ENCODE data around the gene ALG6.
"Not testable (repeated sequence)": the region's sequence is repeated elsewhere in the genome, so short reads cannot be mapped to it uniquely, and the experiment has no call there.

Gene ALG6

GRCh38 chr1:63414691-63415365 lies 47.4 kb downstream of the ALG6 start:
- DNase-seq (ENCODE audit: low read depth in 2 of 2), result no peak

GRCh38 chr1:63418101-63418500 lies 50.7 kb downstream of the ALG6 start:
- DNase-seq (ENCODE audit: low read depth in 2 of 2), result no peak

DNA sequence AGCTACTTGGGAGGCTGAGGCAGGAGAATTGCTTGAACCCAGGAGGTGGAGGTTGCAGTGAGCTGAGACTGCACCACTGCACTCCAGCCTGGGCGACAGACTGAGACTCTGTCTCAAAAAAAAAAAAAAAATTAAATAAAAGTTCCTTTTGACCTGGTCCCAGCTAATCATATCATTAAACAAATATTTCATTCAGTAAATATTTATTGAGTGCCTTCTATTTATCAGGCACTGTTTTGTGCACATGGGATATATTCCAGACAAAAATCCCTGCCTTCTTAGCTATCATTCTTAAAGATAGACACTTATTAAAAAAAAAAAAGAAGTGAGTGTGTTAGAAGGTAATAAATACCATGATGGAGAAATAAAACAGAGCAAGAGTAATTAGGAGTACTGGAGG lies 53.3 kb downstream of the ALG6 start:
- DNase-seq (ENCODE audit: low read depth in 2 of 2), result not testable (repeated sequence)

GRCh38 chr1:63423649-63424048 lies 56.2 kb downstream of the ALG6 start:
- no peak for DNase-seq (ENCODE audit: low read depth in 2 of 2)

DNA sequence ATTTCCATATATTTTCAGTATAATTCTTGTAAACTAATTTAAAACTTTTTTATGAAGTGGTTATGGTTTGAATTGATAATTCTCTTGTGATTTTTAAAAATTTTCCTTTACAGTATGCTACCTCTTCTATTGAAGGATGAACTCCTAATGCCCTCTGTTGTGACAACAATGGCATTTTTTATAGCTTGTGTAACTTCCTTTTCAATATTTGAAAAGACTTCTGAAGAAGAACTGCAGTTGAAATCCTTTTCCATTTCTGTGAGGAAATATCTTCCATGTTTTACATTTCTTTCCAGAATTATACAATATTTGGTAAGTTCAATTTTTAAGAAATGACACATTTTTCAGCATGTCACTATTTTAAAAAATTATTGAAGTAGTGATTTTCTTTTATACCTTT lies 61.4 kb downstream of the ALG6 start:
- no peak for DNase-seq (ENCODE audit: low read depth in 2 of 2)

DNA sequence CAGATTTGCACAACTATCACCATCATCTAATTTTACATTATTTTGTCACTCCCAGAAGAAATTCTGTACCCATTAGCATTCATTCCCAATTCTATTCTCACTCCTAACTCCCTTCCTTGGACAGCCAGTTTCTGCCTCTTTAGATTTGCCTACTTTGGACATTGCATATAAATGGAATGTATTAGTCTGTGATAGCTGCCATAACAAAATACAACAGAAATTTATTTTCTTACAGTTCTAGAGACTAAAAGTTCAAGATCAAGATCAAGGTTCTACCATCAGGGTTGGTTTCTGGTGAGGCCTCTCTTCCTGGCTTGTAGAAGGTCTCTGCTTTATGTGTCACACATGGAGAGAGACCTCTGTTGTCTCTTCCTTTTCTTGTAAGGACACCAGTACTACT lies 61.9 kb downstream of the ALG6 start:
- no peak for DNase-seq (ENCODE audit: low read depth in 2 of 2)

DNA sequence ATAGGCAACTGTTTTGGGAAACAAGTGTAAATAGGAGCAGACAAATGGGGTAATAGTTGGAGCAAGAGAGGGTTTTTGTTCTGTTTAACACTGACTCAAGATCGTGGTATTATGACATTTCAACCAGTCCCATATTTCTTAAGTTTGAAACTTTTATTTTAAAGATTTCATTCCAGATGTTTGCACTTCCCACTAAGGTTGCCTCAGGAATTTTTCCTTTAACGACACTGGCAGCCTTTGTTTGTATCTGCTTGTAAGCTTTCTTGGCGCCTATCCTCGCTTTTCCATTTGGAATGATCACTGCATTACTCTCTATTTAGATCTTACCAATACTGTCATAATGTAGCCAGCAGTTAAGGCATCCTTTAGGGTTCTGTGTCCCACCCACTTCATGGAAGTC lies 67.7 kb downstream of the ALG6 start:
- DNase-seq (ENCODE audit: low read depth in 2 of 2), result no peak

- no peak for DNase-seq (ENCODE audit: low read depth in 2 of 2)
These were observed 74.7 kb downstream of the ALG6 start for GRCh38 chr1:63442141-63442475.

- DNase-seq (ENCODE audit: low read depth in 2 of 2), result no peak
These were observed 81.4 kb downstream of the ALG6 start for GRCh38 chr1:63448731-63449246.

DNA sequence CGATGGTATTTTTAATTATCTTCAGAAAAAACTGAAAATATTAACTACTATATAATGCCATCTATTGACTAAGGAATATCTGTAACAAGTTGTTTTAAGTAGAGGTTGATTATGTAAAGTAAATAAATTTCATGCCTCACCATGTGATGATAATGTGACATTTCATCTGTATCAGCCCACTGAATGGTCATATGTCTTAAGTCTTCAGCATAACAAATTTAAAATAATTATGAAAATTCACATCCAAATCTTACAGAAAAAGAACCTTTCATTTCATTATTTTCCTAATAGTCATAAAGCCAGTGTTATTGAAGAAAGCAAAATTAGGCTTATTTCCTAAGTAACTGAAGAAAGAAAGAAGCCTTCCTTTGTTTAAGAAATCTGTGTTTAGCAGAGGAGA lies 83.0 kb downstream of the ALG6 start:
- no peak for DNase-seq (ENCODE audit: low read depth in 2 of 2)

DNA sequence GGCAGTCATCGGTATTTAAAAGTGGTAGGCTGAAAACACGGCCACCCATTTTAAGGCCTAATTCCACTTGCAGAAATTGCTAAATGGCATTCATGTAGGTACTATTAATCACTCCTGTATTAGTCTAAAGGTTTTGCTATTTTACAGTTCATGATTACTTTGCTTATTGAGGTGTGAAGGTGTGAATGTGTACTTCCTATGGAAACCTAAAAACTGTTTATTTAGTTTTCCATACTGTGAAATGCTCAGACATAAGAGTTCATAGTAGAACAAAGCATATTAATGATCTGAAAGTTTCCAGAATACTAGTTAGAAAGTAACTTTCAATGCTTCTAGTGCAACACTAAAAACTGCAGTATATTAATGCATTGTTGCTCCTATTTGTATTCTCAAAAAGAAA lies 85.8 kb downstream of the ALG6 start:
- DNase-seq (ENCODE audit: low read depth in 2 of 2), result no peak

- DNase-seq (ENCODE audit: low read depth in 2 of 2), result no peak
These were observed 86.8 kb downstream of the ALG6 start for GRCh38 chr1:63454269-63454668.

DNA sequence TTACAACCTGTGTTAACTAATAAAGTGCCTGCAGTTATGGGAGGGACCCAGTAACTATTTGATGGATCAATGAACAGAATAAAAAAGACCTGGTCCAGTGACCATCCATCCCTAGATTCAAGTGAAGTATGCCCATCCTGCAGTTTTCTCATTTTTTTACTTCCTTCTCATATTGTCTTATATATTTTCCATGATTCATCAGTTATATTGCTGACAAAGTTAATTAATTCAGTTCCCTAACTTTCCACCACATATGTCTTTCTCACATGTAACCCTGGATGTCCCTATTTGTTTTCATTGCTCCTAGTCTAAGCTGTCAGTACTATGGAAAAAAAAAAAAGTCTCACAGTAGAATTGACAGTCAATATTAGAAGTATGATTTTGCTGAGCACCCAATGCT lies 91.3 kb downstream of the ALG6 start:
- DNase-seq (ENCODE audit: low read depth in 2 of 2), result no peak

DNA sequence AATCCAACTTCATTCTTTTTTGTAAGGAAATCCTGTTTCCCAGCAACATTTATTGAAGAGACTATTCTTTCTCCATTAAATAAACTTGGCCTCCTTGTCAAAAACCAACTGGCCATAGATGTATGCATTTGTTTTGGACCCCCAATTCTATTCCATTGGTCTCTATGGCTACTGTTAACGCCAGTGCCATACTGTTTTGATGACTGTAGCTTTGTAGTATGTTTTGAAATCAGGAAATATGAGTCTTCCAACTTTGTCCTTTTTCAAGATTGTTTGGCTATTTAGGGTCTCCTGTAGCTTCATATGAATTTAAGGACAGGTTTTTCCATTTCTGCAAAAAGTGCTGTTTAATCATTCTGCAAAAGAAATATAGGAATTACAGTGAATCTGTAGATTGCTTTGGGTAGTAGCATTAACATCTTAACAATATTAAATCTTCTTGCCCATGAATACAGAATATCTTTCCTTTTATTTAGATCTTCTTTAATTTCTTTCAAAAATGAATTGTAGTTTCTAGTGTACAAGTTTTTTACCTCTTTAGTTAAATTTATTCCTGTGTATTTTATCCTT lies 94.3 kb downstream of the ALG6 start:
- DNase-seq (ENCODE audit: low read depth in 2 of 2), result no peak

GRCh38 chr1:63463248-63463647 lies 95.8 kb downstream of the ALG6 start:
- DNase-seq (ENCODE audit: low read depth in 2 of 2), result no peak

DNA sequence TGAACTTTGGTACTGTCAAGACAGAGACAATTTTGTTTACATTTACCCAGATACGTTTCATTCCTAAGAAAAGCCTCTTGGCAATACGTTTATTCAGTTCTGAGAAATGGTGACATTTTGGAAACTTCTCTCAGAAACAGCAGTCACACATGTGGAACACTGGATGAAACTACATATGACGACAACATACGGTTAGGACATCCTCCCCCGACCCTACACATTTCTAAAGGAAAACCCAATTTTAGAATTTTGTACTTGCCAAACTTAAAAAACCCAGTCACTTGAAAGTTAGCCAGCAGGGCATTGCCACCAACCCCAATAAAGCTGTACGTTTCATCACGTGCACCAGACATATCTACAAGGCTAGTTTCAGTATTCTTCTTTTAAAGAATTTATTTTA lies 98.8 kb downstream of the ALG6 start:
- DNase-seq (ENCODE audit: low read depth in 2 of 2), result no peak

GRCh38 chr1:63466759-63467158 lies 99.3 kb downstream of the ALG6 start:
- no peak for DNase-seq (ENCODE audit: low read depth in 2 of 2)

GRCh38 chr1:63468683-63469082 lies 101.3 kb downstream of the ALG6 start:
- not testable (repeated sequence) for DNase-seq (ENCODE audit: low read depth in 2 of 2)

GRCh38 chr1:63475761-63476160 lies 108.3 kb downstream of the ALG6 start:
- no peak for DNase-seq (ENCODE audit: low read depth in 2 of 2)

DNA sequence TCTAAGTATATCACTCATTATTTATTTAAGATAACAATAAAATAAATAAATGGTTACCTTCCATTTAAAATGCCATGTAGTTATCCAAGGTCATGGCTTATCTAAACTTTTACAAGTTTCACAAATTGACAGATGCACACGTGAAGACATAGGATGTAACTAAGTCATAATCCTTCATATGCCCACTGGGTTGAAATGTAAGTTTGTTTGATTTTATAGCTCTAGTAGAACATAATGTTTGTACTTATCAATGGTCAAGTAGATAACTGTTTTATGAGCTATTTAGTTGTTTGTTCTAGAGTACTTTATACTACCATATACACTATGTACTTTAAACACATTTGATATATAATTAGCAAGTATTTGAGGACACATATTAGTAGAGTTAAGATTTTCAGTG lies 112.6 kb downstream of the ALG6 start:
- DNase-seq (ENCODE audit: low read depth in 2 of 2), result no peak

GRCh38 chr1:63486629-63487028 lies 119.2 kb downstream of the ALG6 start:
- no peak for DNase-seq (ENCODE audit: low read depth in 2 of 2)

- no peak for DNase-seq (ENCODE audit: low read depth in 2 of 2)
These were observed 120.1 kb downstream of the ALG6 start for GRCh38 chr1:63487336-63488065.

Data from stimulated activated CD4-positive, alpha-beta T cell treated with anti-CD3 and anti-CD28 coated beads, Interleukin-15, amount 100 ng/mL, for 48 hours (primary cell).